AG10803 (cell line): Measurements from ENCODE around the gene CTH.

Experiments used
- DNase-seq: peaks from one replicate; pipeline ENCODE4 v3.0.0; 2010; ENCODE audit warnings: low read depth
- H3K4me3 ChIP-seq: 2 replicates; pipeline ENCODE4 v1.5.1; 2011; ENCODE audit warnings: mild to moderate bottlenecking, low read length, control low read depth
- CTCF ChIP-seq: conservative IDR thresholded peaks from 2 replicates; pipeline ENCODE4 v1.5.1; 2011; ENCODE audit warnings: mild to moderate bottlenecking, low read length, control low read depth, inconsistent platforms

CTH gene

GRCh38 chr1:70392626-70393025 lies 18.4 kb upstream of the CTH start:
- DNase-seq: no peak
- no peak for TF ChIP-seq CTCF
- no peak overlapping the region for H3K4me3 ChIP-seq

- no peak for TF ChIP-seq CTCF
- H3K4me3 ChIP-seq: no peak overlapping the region
- DNase-seq: no peak
Measured at GRCh38 chr1:70396607-70397006, 14.5 kb upstream of the CTH start.

- H3K4me3 ChIP-seq: no peak overlapping the region
- TF ChIP-seq CTCF: no peak
- DNase-seq: no peak
Measured at GRCh38 chr1:70397013-70397412, 14.1 kb upstream of the CTH start.

- no peak for DNase-seq
- no peak for TF ChIP-seq CTCF
Measured at GRCh38 chr1:70400335-70400734, 10.7 kb upstream of the CTH start.

GRCh38 chr1:70401974-70402373 lies 9.1 kb upstream of the CTH start:
- TF ChIP-seq CTCF: no peak
- H3K4me3 ChIP-seq: no peak overlapping the region
- no peak for DNase-seq

More at GRCh38 chr1:70400335-70400734, 10.7 kb upstream of the CTH start:
- no peak overlapping the region for H3K4me3 ChIP-seq

GRCh38 chr1:70403759-70404158 lies 7.3 kb upstream of the CTH start:
- no peak for DNase-seq
- no peak for TF ChIP-seq CTCF
- H3K4me3 ChIP-seq: no peak overlapping the region

GRCh38 chr1:70405780-70406416 lies 5.2 kb upstream of the CTH start:
- TF ChIP-seq CTCF: no peak
- no peak overlapping the region for H3K4me3 ChIP-seq
- no peak for DNase-seq
